Fibroblast of mammary gland (primary cell): Measurements from ENCODE around the gene ATG9B.
"Not testable (repeated sequence)": the region's sequence is repeated elsewhere in the genome, so short reads cannot be mapped to it uniquely, and the experiment has no call there.

Experiments
- DNase-seq: peaks from one replicate; pipeline ENCODE4 v3.0.0-alpha.2; 2010; ENCODE audit warnings: low read depth
- H3K4me3 ChIP-seq: 2 replicates; pipeline ENCODE4 v1.5.1; 2011; ENCODE audit warnings: low read depth, mild to moderate bottlenecking, low read length, moderate library complexity; ENCODE audit not compliant: control insufficient read depth
- CTCF ChIP-seq: conservative IDR thresholded peaks from 2 replicates; pipeline ENCODE4 v1.5.1; 2011; ENCODE audit warnings: low read depth, low read length, inconsistent platforms; ENCODE audit not compliant: control insufficient read depth, insufficient read depth

ATG9B gene

GRCh38 chr7:151045262-151045661, 21.0 kb upstream of the ATG9B start:
- DNase-seq, result no peak
- H3K4me3 ChIP-seq, result no peak overlapping the region
- no peak for TF ChIP-seq CTCF

GRCh38 chr7:151043959-151044358, 19.7 kb upstream of the ATG9B start:
- no peak for DNase-seq
- TF ChIP-seq CTCF, result no peak
- no peak overlapping the region for H3K4me3 ChIP-seq

GRCh38 chr7:151043449-151043848, 19.2 kb upstream of the ATG9B start:
- not testable (repeated sequence) for H3K4me3 ChIP-seq

GRCh38 chr7:151040616-151041375, 16.5 kb upstream of the ATG9B start:
- H3K4me3 ChIP-seq, result no peak overlapping the region
- no peak for TF ChIP-seq CTCF
- no peak for DNase-seq

More at GRCh38 chr7:151043449-151043848, 19.2 kb upstream of the ATG9B start:
- DNase-seq, result not testable (repeated sequence)

- no peak for DNase-seq
- no peak overlapping the region for H3K4me3 ChIP-seq
- TF ChIP-seq CTCF, result no peak
Observed at GRCh38 chr7:151039850-151040548, 15.7 kb upstream of the ATG9B start.

- TF ChIP-seq CTCF, result no peak
- H3K4me3 ChIP-seq, result no peak overlapping the region
- DNase-seq, result peak; percentile 96
Observed at GRCh38 chr7:151038951-151039849, 14.9 kb upstream of the ATG9B start.
